Measurements from ENCODE around the gene PLCD3. TPM values are rescaled to one million over a fixed set of nuclear protein-coding genes. Genes with fewer than 3 reads are reported as not detected.

Gene PLCD3
- total and polyA plus RNA-seq, 2 of the 8 experiments (the other 6 are each of a cell fraction or from before 2014, with no cell fraction given) = 26.5 to 48.1 TPM

DNA sequence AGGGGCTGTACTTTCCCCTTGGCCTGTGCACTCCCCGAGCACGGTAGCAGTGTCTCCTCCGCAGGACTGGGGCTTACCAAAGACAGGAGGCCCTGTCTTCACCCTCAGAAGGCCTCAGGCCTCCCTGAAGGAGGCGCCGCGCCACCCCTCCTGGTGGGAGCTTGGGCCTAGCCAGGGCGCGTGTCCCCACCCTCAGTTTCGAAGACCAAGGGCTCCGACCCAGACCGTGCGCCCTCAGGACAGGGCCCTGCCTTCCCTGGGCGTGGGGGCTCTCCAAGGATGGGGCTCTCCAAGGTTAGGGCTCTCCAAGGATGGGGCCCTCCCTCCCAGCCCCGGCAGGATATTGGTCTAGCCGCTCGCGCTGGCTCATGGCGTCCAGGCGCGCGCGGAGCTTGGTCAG is 11.8 kb downstream of the PLCD3 start:
- Histone ChIP-seq H3K4ac (replicated peaks; ENCODE audit: insufficient read length, low read depth, low read length) (no peak overlapping the region), H3K23me2 (ENCODE audit: low read depth, low read length) (no peaks in the 10 kb centered on the region), H4K20me1 (replicated peaks in 1 of 2; ENCODE audit: control insufficient read depth in 1 of 2, insufficient read depth in 2 of 2, low read length in 2 of 2) (peaks cover 0 to 2% of the 10 kb centered on the region in 2 experiments), H2AK5ac (ENCODE audit: low read depth, low read length) (no peak overlapping the region), H3K9me3 (ENCODE audit: insufficient read depth in 2 of 2, low read depth in 1 of 2, low read length in 1 of 2) (no peaks in the 10 kb centered on the region), H3K14ac (ENCODE audit: insufficient read length) (no peak overlapping the region), H3K18ac (ENCODE audit: extremely low read depth, low read length) (no peak overlapping the region), H3K23ac (ENCODE audit: insufficient read length) (no peak overlapping the region), H4K5ac (ENCODE audit: insufficient read length, low read depth, low read length) (no peak overlapping the region), H3K4me3 (ENCODE audit: extremely low read depth in 1 of 4, insufficient read depth in 2 of 4, low read depth in 3 of 4, low read length in 4 of 4) (no peak overlapping the region), H3K79me1 (ENCODE audit: low read depth, low read length) (no peaks in the 10 kb centered on the region), H4K91ac (replicated peaks; ENCODE audit: insufficient read length, low read length) (no peak overlapping the region), H3K4me2 (ENCODE audit: insufficient read depth in 1 of 2, low read depth in 2 of 2, low read length in 2 of 2) (no peak overlapping the region), H3K79me2 (ENCODE audit: control insufficient read depth in 1 of 2, insufficient read depth in 2 of 2, low read length in 2 of 2) (no peaks in the 10 kb centered on the region), H2BK120ac (replicated peaks; ENCODE audit: low read depth, low read length) (no peak overlapping the region), H3K4me1 (replicated peaks in 1 of 4; ENCODE audit: control insufficient read depth in 3 of 4, insufficient read depth in 4 of 4, low read length in 3 of 4) (peaks cover 0 to 9% (median 0%) of the 10 kb centered on the region in 4 experiments; a peak in 1 of 7 replicates), H3K56ac (replicated peaks; ENCODE audit: insufficient read length, low read depth, low read length) (no peak overlapping the region), H4K8ac (ENCODE audit: extremely low read depth, insufficient read depth, low read length) (no peak overlapping the region; the same call in 1 of the 2 replicates), H3K27ac (ENCODE audit: low read depth, low read length) (no peak overlapping the region), H3K9ac (replicated peaks in 1 of 4; ENCODE audit: extremely low read depth in 1 of 4, low read depth in 3 of 4, low read length in 3 of 4) (no peak overlapping the region), H2BK12ac (ENCODE audit: low read depth, low read length) (no peak overlapping the region), H2BK15ac (ENCODE audit: low read length) (no peak overlapping the region), H2AFZ (ENCODE audit: low read length) (no peak overlapping the region), H2BK20ac (ENCODE audit: low read length) (no peak overlapping the region), H3K27me3 (replicated peaks in 1 of 4; ENCODE audit: control insufficient read depth in 3 of 4, extremely low read depth in 1 of 4, insufficient read depth in 3 of 4, low read length in 3 of 4) (no peaks in the 10 kb centered on the region), H3K36me3 (ENCODE audit: control insufficient read depth in 2 of 4, insufficient read depth in 4 of 4, low read length in 3 of 4) (no peaks in the 10 kb centered on the region), H2BK5ac (ENCODE audit: low read depth, low read length) (no peak overlapping the region)
- TF ChIP-seq, protein P1, sequence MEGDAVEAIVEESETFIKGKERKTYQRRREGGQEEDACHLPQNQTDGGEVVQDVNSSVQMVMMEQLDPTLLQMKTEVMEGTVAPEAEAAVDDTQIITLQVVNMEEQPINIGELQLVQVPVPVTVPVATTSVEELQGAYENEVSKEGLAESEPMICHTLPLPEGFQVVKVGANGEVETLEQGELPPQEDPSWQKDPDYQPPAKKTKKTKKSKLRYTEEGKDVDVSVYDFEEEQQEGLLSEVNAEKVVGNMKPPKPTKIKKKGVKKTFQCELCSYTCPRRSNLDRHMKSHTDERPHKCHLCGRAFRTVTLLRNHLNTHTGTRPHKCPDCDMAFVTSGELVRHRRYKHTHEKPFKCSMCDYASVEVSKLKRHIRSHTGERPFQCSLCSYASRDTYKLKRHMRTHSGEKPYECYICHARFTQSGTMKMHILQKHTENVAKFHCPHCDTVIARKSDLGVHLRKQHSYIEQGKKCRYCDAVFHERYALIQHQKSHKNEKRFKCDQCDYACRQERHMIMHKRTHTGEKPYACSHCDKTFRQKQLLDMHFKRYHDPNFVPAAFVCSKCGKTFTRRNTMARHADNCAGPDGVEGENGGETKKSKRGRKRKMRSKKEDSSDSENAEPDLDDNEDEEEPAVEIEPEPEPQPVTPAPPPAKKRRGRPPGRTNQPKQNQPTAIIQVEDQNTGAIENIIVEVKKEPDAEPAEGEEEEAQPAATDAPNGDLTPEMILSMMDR (IDR thresholded peaks at IDR 0.05; ENCODE audit: control extremely low read depth in 1 of 3, insufficient read depth in 1 of 3, low read depth in 1 of 3, low read length in 3 of 3) = peak in 2 of 3 experiments; percentile 8 to 11; a peak in 2 of 4 replicates
- no peak for TF ChIP-seq RXRA (IDR thresholded peaks at IDR 0.05; ENCODE audit: insufficient read depth, low read depth, low read length)
- POLR2A ChIA-PET (ENCODE audit: partially characterized antibody) = interaction anchor here (0.6 to 1.6 kb wide), 5 partner anchors 9 to 47 kb away, joined by 3 to 5 read pairs (median 4); partner anchors contain the start of gene HEXIM1
- DNase-seq (ENCODE audit: low read depth in 1 of 2, low spot score in 2 of 2) (no peak), FAIRE-seq (no peak)
- CTCF ChIA-PET (ENCODE audit: partially characterized antibody) = interaction anchor here (0.9 to 4.7 kb wide), 9 partner anchors 9 to 279 kb away, joined by 3 to 50 read pairs (median 3); partner anchors contain the start of genes ACBD4 and PLCD3
- 94% methylated on average over 19 of the region's 22 CpGs; no CpG with 5 or more reads in 1 of the 2 experiments for WGBS, 2 experiments (ENCODE audit: extremely low coverage in 1 of 2, insufficient coverage in 1 of 2, insufficient read length in 1 of 2, insufficient replicate concordance in 2 of 2, low coverage in 1 of 2, low lambda C conversion rate in 2 of 2, missing lambda C conversion rate in 1 of 2)
